ENCODE data around the gene MTHFS. TPM values are rescaled to one million over a fixed set of nuclear protein-coding genes. Genes with fewer than 3 reads are reported as not detected.

MTHFS gene
- total RNA-seq = 10 to 100 TPM; 19.4 to 41.3 (median 36.8) TPM

DNA sequence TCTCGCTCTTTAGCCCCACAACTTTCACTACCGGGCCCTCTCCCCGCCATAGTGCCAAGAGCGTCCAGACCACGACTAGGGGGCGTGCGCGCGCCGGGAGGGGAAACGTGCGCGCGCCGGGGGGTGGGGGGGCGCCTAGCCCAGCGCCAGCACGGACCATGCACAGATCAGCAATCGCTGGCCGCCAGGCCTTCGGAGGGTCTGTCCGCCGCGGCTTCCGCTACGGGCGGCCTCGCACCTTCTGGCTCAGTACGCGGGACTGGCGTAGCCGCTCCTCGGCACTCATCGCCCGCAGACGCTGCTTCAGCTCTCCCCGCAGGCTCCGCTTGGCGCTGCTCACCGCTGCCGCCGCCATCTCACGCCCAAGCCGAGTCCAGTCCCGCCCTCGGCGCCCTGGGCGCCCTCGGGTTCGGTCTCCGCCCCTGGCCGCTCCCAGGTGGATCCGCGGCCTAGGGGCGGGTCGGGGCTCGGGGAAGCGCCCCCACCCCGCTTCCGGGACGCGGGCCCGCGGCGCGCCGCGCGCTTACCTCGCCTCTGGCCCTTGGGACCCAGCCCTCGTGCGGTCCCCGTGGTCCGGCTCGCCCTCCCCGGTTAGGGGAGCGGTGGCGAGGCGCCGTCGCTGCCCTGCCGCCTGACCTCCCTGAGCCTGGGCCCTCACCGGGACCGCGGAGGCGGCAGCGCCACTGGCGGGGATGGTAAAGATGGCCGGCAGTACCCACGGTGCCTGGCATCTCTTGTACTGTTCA lies at the start of gene MTHFS:
TSS of gene MTHFS (minus strand) at position 381 of the 746 bp plus-strand sequence. CDS start at position 355, 26 bp downstream.
- TF ChIP-seq, protein P1, sequence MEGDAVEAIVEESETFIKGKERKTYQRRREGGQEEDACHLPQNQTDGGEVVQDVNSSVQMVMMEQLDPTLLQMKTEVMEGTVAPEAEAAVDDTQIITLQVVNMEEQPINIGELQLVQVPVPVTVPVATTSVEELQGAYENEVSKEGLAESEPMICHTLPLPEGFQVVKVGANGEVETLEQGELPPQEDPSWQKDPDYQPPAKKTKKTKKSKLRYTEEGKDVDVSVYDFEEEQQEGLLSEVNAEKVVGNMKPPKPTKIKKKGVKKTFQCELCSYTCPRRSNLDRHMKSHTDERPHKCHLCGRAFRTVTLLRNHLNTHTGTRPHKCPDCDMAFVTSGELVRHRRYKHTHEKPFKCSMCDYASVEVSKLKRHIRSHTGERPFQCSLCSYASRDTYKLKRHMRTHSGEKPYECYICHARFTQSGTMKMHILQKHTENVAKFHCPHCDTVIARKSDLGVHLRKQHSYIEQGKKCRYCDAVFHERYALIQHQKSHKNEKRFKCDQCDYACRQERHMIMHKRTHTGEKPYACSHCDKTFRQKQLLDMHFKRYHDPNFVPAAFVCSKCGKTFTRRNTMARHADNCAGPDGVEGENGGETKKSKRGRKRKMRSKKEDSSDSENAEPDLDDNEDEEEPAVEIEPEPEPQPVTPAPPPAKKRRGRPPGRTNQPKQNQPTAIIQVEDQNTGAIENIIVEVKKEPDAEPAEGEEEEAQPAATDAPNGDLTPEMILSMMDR (IDR thresholded peaks at IDR 0.05; ENCODE audit: low read depth) = no peak

DNA sequence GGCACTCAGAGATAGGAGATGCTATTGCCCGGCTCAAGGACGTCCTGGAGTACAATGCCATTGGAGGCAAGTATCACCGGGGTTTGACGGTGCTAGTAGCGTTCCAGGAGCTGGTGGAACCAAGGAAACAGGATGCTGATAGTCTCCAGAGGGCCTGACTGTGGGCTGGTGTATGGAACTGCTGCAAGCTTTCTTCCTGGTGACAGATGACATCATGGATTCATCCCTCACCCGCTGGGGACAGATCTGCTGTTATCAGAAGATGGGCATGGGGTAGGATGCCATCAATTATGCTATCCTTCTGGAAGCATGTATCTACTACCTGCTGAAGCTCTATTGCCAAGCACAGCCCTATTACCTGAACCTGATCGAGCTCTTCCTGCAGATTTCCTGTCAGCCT lies 47.8 kb upstream of the MTHFS start:
- TF ChIP-seq, protein P1 (IDR thresholded peaks at IDR 0.05; ENCODE audit: low read depth) = no peak

DNA sequence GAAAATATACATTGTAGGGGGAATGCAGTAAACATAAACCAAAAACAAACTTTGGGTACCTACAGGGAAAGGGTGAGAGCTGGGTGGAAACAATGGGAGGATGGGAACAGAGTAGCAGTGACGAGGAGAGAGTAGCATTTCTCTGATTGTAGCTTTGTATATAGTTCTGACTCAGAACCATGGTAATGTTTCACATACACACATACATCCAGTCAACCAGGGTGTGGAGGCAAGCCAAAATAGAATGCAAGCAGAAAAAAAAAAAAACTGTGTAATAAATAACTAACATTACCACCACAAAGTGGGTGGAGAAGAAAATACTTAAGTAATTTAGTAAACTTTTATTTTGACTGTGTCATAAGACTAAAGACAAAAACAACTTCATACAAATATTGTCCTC lies 47.0 kb upstream of the MTHFS start:
- TF ChIP-seq, protein P1 (IDR thresholded peaks at IDR 0.05; ENCODE audit: low read depth) = no peak

DNA sequence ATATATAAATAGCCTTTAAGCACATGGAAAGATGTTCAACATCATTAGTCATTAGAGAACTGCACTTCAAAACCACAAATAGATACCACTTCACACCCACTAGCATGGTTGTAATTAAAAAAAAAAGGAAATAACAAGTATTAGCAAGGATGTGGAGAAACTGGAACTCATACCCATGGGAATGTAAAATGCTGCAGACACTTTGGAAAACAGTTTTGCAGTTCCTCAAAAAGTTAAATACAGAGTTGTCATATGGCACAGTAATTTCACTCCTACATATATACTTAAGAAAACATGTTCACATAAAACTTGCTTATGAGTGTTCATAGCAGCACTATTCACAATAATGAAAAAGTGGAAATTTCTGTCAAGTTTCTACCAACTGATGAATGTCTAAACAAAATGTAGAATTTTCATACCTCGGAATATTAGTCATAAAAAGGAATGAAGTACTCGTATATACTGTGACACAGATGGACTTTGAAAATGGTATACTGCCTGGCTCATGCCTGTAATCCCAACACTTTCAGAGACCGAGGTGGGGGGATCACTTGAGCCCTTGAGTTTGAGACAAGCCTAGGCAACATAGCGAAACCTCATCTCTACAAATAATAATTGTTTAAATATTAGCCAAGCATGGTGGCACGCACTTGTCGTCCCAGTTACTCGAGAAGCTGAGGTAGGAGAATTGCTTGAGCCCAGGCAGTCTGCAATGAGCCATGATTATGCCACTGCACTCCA lies 46.1 kb upstream of the MTHFS start:
- TF ChIP-seq, protein P1 (IDR thresholded peaks at IDR 0.05; ENCODE audit: low read depth) = no peak

DNA sequence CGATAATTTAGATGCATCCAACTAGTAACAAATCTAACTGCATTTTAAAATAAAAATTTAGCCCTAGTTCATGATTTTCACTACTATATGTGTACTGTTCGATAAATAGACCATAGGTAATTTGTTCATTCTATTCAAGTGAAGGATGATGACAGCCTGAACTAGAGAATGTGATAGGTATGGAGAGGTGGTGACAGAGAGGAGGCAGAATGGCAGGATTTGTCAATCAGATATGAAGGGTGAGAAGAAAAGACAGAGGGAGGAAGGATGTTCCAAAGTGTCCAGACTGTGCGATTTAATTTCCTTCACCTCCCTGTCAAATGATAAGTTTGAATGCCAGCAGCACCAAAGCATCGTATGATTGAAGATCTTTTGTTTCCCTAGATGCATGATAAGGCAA lies 42.6 kb upstream of the MTHFS start:
- TF ChIP-seq, protein P1 (IDR thresholded peaks at IDR 0.05; ENCODE audit: low read depth) = no peak

DNA sequence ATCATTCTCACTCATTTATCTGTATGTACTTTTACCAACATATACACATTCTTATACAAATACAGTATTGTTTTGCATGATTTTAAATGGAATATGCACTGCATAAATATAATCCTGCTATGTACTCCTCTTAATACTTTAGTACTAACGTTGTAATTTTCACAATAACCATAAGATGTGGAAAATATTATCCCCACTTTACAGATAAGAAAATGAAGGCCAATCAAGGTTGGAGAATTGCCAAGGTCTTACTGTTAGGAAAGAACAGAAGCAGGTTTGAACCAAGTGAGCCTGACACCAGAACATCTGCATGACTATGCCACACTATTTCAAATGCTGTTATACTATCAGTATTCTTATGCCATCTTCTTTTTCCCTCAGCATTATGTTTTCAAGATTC lies 41.3 kb upstream of the MTHFS start:
- TF ChIP-seq, protein P1 (IDR thresholded peaks at IDR 0.05; ENCODE audit: low read depth) = no peak

DNA sequence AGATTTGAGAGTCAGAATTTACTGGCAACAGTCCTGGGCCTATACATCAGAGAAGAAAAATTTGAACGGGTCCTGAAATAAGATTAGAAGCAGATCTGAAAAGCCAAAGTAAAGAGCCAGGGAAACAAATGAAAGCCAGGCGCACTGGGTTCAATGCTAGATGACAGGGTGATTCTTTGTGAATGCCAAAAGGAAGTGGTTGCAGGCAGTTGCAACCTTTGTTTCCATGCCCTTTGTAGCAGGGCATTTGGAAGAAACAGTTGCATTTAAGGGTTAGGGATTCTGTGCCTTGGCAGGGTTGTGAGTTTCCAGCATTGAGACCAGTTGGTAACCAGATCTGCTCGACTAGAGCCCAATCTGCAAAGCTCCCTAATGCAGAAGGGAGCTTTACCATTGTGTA lies 36.4 kb upstream of the MTHFS start:
- TF ChIP-seq, protein P1 (IDR thresholded peaks at IDR 0.05; ENCODE audit: low read depth) = no peak

All from subcutaneous adipose tissue (tissue), 4 donors.